SK-N-SH treated with all-trans-retinoic acid at 6 μM for 48 hours (cell line): ENCODE data around the gene ARL10.

Source experiments
- ATAC-seq: fragments of 200-7000 bp; cut with Tn5 transposase; 3 replicates; pipeline ENCODE4 v1.9.1; 2020; ENCODE audit warnings: mild to moderate bottlenecking, moderate library complexity
- BACH2 ChIP-seq: fragments of 250-450 bp; sonication (Bioruptor Pico); IDR thresholded peaks from 2 replicates; pipeline ENCODE4 v1.9.0; 2021; ENCODE audit warnings: mild to moderate bottlenecking, borderline replicate concordance
- CSDC2 ChIP-seq: fragments of 250-450 bp; sonication (Bioruptor Pico); IDR thresholded peaks from 2 replicates; pipeline ENCODE4 v1.5.0; 2020; ENCODE audit warnings: mild to moderate bottlenecking, moderate library complexity
- ESRRG ChIP-seq: fragments of 250-450 bp; sonication (Bioruptor Pico); IDR thresholded peaks from 2 replicates; pipeline ENCODE4 v1.6.1; 2021; ENCODE audit warnings: mild to moderate bottlenecking
- GLIS3 ChIP-seq: fragments of 250-450 bp; sonication (Bioruptor Pico); IDR thresholded peaks from 2 replicates; pipeline ENCODE4 v1.5.0; 2020; ENCODE audit warnings: mild to moderate bottlenecking, moderate library complexity
- ISL1 ChIP-seq: fragments of 250-450 bp; sonication (Bioruptor Pico); IDR thresholded peaks from 2 replicates; pipeline ENCODE4 v2.1.2; 2022; ENCODE audit warnings: mild to moderate bottlenecking, moderate library complexity
- OSR1 ChIP-seq: fragments of 250-450 bp; sonication (Bioruptor Pico); IDR thresholded peaks from 2 replicates; pipeline ENCODE4 v1.8.0; 2022; ENCODE audit warnings: moderate library complexity, mild to moderate bottlenecking, inconsistent platforms
- RARB ChIP-seq: fragments of 250-450 bp; sonication (Bioruptor Pico); IDR thresholded peaks from 2 replicates; pipeline ENCODE4 v1.8.0; 2021; ENCODE audit warnings: mild to moderate bottlenecking, moderate library complexity
- SNAI2 ChIP-seq: fragments of 250-450 bp; sonication (Bioruptor Pico); IDR thresholded peaks from 2 replicates; pipeline ENCODE4 v1.5.0; 2020; ENCODE audit warnings: mild to moderate bottlenecking, moderate library complexity
- TCF4 ChIP-seq: fragments of 250-450 bp; sonication (Bioruptor Pico); IDR thresholded peaks from 2 replicates; pipeline ENCODE4 v1.8.0; 2021; ENCODE audit warnings: mild to moderate bottlenecking, moderate library complexity, borderline replicate concordance
- TOX ChIP-seq: fragments of 250-450 bp; sonication (Bioruptor Pico); IDR thresholded peaks from 2 replicates; pipeline ENCODE4 v1.8.0; 2021; ENCODE audit warnings: mild to moderate bottlenecking, moderate library complexity, borderline replicate concordance
- ZFP3 ChIP-seq: fragments of 250-450 bp; sonication (Bioruptor Pico); IDR thresholded peaks from 2 replicates; pipeline ENCODE4 v1.5.0; 2020; ENCODE audit warnings: mild to moderate bottlenecking, moderate library complexity
- ZFP30 ChIP-seq: fragments of 450-650 bp; formaldehyde crosslinking; IDR thresholded peaks from 2 replicates; pipeline ENCODE4 v1.5.0; 2022; ENCODE audit warnings: mild to moderate bottlenecking, moderate library complexity
- ZNF8 ChIP-seq: fragments of 450-650 bp; formaldehyde crosslinking; IDR thresholded peaks from 2 replicates; pipeline ENCODE4 v1.5.0; 2020; ENCODE audit warnings: mild to moderate bottlenecking, moderate library complexity
- TF ChIP-seq, protein P1 (sequence below): fragments of 250-450 bp; sonication (Bioruptor Pico); IDR thresholded peaks from 2 replicates; pipeline ENCODE4 v1.8.0; 2020; ENCODE audit warnings: mild to moderate bottlenecking, moderate library complexity, borderline replicate concordance
- TF ChIP-seq, protein P2 (sequence below): fragments of 250-450 bp; sonication (Bioruptor Pico); IDR thresholded peaks from 2 replicates; pipeline ENCODE4 v1.5.1; 2020; ENCODE audit warnings: low read depth, mild to moderate bottlenecking, moderate library complexity
- TF ChIP-seq, protein P3 (sequence below): fragments of 250-450 bp; sonication (Bioruptor Pico); IDR thresholded peaks from 2 replicates; pipeline ENCODE4 v1.8.0; 2021; ENCODE audit warnings: low read depth, mild to moderate bottlenecking, moderate library complexity, borderline replicate concordance
- TF ChIP-seq, protein P4 (sequence below): fragments of 250-450 bp; sonication (Bioruptor Pico); IDR thresholded peaks from 2 replicates; pipeline ENCODE4 v1.5.0; 2020; ENCODE audit warnings: mild to moderate bottlenecking, moderate library complexity

The ARL10 gene

DNA sequence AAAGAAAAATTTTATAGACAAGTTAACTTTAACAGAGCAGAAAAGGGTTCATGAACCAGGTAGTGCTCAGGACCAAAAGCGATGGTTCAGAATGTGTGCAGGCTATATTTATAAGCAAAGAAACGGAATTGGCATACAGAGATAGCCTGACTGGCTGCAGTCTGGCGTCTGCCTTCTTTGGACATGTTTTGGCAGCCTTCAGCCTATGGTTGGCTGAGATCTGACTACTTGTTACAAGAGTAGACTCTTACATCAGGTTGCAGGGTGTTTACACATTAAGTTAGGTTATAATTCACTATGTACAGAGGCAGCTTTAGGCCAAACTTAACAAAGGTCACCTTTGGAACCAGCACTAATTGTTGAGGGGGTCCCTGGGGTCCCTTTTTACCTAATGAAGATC lies 16.1 kb downstream of the ARL10 start:
- no peak for TF ChIP-seq TOX (CRISPR knock-in tag)
- TF ChIP-seq, protein P1, sequence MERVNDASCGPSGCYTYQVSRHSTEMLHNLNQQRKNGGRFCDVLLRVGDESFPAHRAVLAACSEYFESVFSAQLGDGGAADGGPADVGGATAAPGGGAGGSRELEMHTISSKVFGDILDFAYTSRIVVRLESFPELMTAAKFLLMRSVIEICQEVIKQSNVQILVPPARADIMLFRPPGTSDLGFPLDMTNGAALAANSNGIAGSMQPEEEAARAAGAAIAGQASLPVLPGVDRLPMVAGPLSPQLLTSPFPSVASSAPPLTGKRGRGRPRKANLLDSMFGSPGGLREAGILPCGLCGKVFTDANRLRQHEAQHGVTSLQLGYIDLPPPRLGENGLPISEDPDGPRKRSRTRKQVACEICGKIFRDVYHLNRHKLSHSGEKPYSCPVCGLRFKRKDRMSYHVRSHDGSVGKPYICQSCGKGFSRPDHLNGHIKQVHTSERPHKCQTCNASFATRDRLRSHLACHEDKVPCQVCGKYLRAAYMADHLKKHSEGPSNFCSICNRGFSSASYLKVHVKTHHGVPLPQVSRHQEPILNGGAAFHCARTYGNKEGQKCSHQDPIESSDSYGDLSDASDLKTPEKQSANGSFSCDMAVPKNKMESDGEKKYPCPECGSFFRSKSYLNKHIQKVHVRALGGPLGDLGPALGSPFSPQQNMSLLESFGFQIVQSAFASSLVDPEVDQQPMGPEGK (CRISPR knock-in tag) = no peak
- TF ChIP-seq BACH2 (CRISPR knock-in tag) = no peak
- no peak for TF ChIP-seq ZFP3 (CRISPR knock-in tag)
- TF ChIP-seq, protein P2, sequence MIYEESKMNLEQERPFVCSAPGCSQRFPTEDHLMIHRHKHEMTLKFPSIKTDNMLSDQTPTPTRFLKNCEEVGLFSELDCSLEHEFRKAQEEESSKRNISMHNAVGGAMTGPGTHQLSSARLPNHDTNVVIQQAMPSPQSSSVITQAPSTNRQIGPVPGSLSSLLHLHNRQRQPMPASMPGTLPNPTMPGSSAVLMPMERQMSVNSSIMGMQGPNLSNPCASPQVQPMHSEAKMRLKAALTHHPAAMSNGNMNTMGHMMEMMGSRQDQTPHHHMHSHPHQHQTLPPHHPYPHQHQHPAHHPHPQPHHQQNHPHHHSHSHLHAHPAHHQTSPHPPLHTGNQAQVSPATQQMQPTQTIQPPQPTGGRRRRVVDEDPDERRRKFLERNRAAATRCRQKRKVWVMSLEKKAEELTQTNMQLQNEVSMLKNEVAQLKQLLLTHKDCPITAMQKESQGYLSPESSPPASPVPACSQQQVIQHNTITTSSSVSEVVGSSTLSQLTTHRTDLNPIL = no peak
- TF ChIP-seq ISL1 = no peak
- no peak for ATAC-seq

DNA sequence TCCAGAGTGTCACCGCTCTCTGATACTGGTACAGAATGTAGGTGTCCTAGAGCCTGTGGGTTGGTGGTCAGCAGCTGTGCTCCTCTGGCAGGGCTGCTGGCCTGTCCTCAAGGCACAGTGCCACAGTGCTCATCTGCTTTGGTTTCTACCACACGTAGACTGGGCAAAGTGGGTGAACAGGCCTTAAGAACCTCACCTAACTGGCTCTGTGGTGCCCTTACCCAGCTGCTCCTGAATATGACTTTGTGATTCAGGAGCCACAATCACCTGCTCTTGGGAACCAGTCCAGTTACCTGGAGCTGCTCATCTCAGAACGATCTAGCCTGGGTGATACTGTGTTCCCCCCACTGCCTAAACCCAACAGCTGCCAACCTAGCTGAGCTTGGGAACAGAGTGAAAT lies 16.7 kb downstream of the ARL10 start:
- TF ChIP-seq, protein P3, sequence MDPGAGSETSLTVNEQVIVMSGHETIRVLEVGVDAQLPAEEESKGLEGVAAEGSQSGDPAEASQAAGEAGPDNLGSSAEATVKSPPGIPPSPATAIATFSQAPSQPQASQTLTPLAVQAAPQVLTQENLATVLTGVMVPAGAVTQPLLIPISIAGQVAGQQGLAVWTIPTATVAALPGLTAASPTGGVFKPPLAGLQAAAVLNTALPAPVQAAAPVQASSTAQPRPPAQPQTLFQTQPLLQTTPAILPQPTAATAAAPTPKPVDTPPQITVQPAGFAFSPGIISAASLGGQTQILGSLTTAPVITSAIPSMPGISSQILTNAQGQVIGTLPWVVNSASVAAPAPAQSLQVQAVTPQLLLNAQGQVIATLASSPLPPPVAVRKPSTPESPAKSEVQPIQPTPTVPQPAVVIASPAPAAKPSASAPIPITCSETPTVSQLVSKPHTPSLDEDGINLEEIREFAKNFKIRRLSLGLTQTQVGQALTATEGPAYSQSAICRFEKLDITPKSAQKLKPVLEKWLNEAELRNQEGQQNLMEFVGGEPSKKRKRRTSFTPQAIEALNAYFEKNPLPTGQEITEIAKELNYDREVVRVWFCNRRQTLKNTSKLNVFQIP (CRISPR knock-in tag) = no peak
- TF ChIP-seq, protein P2 = no peak
- TF ChIP-seq SNAI2 (no peak), TCF4 (no peak), BACH2 (CRISPR knock-in tag) (no peak), RARB (CRISPR knock-in tag) (no peak), ZNF8 (CRISPR knock-in tag) (no peak), ISL1 (no peak)
- TF ChIP-seq, protein P4, sequence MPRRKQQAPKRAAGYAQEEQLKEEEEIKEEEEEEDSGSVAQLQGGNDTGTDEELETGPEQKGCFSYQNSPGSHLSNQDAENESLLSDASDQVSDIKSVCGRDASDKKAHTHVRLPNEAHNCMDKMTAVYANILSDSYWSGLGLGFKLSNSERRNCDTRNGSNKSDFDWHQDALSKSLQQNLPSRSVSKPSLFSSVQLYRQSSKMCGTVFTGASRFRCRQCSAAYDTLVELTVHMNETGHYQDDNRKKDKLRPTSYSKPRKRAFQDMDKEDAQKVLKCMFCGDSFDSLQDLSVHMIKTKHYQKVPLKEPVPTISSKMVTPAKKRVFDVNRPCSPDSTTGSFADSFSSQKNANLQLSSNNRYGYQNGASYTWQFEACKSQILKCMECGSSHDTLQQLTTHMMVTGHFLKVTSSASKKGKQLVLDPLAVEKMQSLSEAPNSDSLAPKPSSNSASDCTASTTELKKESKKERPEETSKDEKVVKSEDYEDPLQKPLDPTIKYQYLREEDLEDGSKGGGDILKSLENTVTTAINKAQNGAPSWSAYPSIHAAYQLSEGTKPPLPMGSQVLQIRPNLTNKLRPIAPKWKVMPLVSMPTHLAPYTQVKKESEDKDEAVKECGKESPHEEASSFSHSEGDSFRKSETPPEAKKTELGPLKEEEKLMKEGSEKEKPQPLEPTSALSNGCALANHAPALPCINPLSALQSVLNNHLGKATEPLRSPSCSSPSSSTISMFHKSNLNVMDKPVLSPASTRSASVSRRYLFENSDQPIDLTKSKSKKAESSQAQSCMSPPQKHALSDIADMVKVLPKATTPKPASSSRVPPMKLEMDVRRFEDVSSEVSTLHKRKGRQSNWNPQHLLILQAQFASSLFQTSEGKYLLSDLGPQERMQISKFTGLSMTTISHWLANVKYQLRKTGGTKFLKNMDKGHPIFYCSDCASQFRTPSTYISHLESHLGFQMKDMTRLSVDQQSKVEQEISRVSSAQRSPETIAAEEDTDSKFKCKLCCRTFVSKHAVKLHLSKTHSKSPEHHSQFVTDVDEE (CRISPR knock-in tag) = no peak
- no peak; the same call in 1 of the 3 replicates for ATAC-seq

DNA sequence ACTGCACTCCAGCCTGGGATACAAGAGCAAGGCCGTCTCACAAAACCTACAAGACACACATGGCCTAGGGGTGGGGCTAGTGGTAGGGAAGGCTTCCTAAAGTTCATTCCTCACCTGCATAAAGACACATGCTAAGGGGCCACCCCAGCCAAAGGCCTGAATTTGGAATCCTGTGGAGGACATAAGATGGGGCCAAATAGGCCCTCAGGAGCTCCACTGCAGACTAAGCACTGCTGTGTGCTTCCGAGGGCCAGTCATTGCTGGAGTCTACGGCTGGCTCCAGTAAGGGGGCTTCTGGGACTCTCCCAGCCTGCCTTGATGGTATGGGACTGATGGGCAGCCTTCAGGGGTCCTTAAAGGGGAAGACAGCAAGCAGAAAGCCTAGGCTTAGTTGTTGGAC lies 17.4 kb downstream of the ARL10 start:
- no peak for TF ChIP-seq ZFP30 (CRISPR knock-in tag)
- TF ChIP-seq CSDC2 (CRISPR knock-in tag) = no peak
- no peak for TF ChIP-seq ESRRG (CRISPR knock-in tag)
- TF ChIP-seq OSR1 = no peak
- TF ChIP-seq, protein P1 (CRISPR knock-in tag) = no peak
- TF ChIP-seq ZNF8 (CRISPR knock-in tag) = no peak
- no peak for ATAC-seq

DNA sequence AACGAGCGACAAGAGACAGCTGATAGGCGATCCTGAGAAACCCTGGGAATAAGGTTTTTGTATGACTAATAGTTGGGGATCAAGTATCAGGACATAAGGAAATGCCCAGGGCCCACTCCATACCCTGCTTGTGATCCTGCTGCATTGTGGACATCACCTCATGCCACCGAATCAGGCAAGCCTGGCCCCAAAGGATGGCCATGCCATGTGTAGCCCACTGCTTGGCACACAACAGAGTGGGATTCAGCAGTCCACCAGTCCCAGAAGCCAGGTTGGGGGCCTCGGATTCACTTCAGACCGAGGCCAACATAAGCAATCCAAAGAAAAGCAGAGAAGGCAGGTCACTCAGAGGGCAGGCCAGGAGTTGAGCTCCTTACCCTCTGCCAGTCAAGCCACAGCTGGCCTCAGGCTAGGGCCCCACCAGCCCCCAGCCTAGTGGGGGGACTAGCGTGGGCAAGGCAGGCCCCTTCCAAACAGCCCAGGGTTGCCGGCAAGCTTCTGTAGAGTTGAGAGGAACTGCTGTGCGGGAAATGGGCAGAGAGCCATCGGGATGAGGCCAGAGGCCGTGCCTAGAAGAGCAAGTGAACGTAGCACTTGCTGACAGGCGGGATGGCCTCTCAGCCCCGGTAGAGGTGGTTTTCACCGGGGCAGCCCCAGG lies 18.1 kb downstream of the ARL10 start:
- no peak for ATAC-seq

More for the DNA sequence above, 18.1 kb downstream of the ARL10 start:
- TF ChIP-seq ISL1 = no peak
- TF ChIP-seq GLIS3 (CRISPR knock-in tag) = no peak
- TF ChIP-seq, protein P2 = no peak
